Caki2 (cell line): ENCODE results near the gene BTRC. TPM values are rescaled to one million over a fixed set of nuclear protein-coding genes. Genes with fewer than 3 reads are reported as not detected.
"Not testable (repeated sequence)": the region's sequence is repeated elsewhere in the genome, so short reads cannot be mapped to it uniquely, and the experiment has no call there.

ENCODE experiments used
- DNase-seq: peaks from one replicate; pipeline ENCODE4 v3.0.0-alpha.2; 2015; ENCODE audit warnings: low read depth
- in situ Hi-C: cut with HindIII; loops from 2 replicates; pipeline ENCODE4 v1.10.0; 2016; ENCODE audit warnings: low sequenced_read_pairs, low pct_unique_long_range_greater_than_20kb, mixed read lengths
- total RNA-seq: library from RNA; depleted of rRNA; stranded (reverse); fragments of >200 nt; shearing (Covaris generic); gene quantifications from 2 replicates; pipeline ENCODE4 v1.2.3, GENCODE V29; 2014; ENCODE audit warnings: low replicate concordance; rRNA removed

Gene BTRC
- 4.8 and 11.3 TPM in 2 replicates for total RNA-seq

- in situ Hi-C loops: no loop called here
These were observed at the start of gene BTRC for GRCh38 chr10:101353692-101354327. TSS of gene BTRC (plus strand) at chr10:101354165. CDS start at chr10:101354181, 16 bp downstream.

GRCh38 chr10:101304316-101304715, 49.6 kb upstream of the BTRC start:
- in situ Hi-C loops: no loop called here
- no peak for DNase-seq

More at GRCh38 chr10:101353692-101354327, at the start of gene BTRC:
- peak; percentile 99 for DNase-seq

GRCh38 chr10:101305320-101306241, 48.4 kb upstream of the BTRC start:
- no peak for DNase-seq
- in situ Hi-C loops: no loop called here

DNA sequence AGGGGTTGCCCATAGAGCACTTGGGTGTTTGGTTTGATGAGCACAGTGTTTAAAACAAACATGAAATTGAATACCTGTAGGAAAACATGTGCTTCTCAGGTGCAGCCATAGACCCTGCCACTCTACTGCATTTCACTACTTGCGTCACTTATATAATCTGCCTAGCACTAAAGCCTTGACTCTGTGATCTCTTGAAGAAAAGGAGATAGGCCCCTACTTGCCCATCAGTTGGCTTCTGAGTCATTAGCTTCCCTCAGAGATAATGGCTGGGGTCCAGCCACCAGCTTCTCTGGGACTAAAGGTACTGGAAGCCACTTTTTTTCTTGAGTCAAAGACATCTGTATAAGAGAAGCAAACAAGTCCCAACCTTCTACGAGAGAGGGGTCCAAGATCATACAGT, 45.9 kb upstream of the BTRC start:
- no peak for DNase-seq
- in situ Hi-C loops: no loop called here

- DNase-seq: no peak
- in situ Hi-C loops: no loop called here
These were observed 43.3 kb upstream of the BTRC start for GRCh38 chr10:101310529-101311184.

GRCh38 chr10:101311185-101312066, 42.5 kb upstream of the BTRC start:
- in situ Hi-C loops: no loop called here
- no peak for DNase-seq

DNA sequence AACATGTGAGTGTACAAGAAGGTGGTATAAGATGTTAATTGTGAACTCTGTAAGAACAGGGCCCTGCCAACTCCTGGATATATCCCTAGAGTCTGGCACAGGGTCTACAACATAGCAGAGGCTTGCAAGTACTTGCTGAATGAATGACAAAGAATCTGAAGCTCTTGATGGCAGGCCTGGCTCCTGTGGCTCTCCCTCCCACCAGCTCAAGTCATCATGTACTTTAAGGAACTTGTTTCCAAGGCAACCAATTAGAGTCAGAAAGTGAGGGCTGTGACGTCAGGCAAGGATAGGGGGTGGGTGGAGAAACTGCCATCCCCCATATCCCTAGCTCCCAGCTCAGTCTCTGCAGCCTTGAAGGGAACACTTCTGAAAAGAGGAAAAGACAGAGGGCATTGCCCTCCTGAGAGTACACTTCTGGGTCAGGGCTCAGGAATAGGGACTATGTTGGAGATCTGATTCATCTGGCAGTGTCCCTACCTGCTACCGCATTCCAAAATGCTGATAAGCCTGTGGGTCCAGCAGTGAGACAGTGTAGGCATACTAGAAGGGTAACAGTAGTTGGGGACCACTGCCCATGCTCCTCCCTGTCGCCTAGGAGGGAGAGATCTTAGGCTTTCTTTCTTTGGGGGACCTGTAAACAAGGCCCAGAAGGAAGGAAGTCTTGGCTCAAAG, 34.6 kb upstream of the BTRC start:
- in situ Hi-C loops: no loop called here
- no peak for DNase-seq

DNA sequence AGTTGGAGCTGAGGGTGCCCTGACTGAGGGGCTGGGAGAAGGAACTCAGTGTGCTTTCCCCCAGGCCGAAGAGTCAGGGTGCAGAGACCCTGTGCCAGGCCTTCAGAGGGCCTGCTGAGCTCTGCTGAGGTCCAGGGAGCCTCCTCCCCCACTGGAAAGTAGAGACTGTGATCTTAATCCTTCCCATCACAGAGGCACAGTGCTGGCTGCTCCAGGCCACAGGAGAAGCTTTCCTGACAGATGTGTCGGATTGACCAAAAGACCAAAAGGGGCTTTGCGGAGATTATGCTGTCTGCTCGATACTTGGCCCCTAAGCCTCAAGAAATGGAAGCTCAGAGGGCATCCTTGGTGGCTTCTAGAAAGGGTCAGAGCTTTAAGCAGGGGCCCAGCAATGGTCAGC, 32.9 kb upstream of the BTRC start:
- no peak for DNase-seq
- in situ Hi-C loops: no loop called here

DNA sequence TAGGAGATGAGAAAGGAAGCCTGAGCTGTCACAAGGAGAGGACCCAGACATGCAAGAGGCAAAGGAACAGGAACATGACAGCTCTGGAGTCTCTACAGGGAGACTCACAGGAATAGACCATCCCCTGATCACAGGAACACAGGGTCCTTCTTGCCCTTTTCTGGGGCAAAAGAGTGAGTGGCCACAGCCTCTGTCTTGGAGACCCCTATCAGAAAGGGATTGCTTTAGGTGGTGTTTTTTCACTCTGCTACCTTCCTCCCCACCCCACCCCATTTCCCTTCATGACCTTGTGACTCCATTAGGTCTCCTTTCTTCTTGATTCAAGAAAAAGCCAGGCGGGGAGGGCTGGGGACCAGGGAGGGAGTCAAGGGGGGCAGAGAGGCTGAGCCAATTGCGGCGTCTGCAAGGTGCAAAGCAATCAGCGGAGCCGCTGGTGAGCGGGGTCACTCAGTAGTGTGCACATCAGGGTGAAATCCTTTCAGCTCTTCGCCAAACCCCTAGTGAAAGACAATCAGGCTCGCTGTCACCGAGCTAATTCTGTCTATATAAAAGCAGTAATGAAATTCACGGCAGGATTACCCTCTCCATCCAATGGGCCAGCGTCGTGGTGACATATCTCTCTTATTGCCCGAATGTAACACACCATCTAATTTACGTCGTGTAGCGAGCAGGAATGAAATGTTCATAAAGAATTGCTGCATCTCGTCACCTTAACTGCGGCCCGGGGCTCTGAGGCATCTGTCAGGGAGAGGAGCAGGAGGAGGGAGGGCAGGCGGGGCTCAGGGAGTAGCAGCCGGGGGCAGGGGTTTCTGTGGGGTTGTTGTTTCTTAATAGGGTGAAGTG, 31.5 kb upstream of the BTRC start:
- no peak for DNase-seq
- in situ Hi-C loops: no loop called here

DNA sequence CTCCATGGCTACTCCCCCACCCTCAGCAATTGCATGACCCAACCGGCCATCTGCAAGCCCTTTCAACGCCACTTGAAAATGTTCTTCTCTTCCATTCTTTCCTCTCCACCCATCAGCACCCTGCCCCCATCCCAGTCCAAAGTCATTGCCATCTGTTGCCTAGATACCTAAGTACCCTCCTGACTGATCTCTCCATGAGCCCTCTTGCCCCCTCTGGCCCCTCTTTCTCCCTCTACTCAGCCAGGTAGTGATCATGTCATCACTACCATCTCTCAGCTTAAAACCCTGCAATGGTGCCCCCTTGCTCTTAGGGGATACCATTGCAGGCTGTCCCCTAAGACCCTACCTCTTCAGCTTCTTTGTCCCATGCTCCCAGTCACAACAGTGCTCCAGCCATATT, 30.5 kb upstream of the BTRC start:
- DNase-seq: no peak
- in situ Hi-C loops: no loop called here

- in situ Hi-C loops, DNase-seq: not testable (repeated sequence)
These were observed 26.5 kb upstream of the BTRC start for GRCh38 chr10:101327454-101327853.

GRCh38 chr10:101329341-101330032, 24.5 kb upstream of the BTRC start:
- in situ Hi-C loops: no loop called here
- DNase-seq: no peak

- DNase-seq: no peak
- in situ Hi-C loops: no loop called here
These were observed 23.7 kb upstream of the BTRC start for GRCh38 chr10:101330231-101330630.

- in situ Hi-C loops: no loop called here
These were observed 23.2 kb upstream of the BTRC start for GRCh38 chr10:101330631-101331225.

GRCh38 chr10:101331956-101332355, 22.0 kb upstream of the BTRC start:
- DNase-seq: no peak
- in situ Hi-C loops: no loop called here

More at GRCh38 chr10:101330631-101331225, 23.2 kb upstream of the BTRC start:
- no peak for DNase-seq

DNA sequence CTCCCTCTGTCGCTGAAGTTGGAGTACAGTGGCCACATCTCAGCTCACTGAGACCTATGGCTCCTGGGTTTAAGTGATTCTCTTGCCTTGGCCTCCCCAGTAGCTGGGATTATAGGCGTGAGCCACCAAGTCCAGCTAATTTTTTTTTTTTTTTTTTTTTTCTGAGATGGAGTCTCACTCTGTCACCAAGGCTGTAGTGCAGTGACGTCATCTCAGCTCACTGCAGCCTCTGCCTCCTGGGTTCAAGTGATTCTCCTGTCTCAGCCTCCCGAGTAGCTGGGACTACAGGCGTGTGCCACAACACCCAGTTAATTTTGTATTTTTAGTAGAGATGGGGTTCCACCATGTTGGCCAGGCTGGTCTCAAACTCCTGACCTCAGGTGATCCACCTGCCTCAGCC, 19.7 kb upstream of the BTRC start:
- DNase-seq, in situ Hi-C loops: not testable (repeated sequence)
